Type B pancreatic cell (in vitro differentiated cells): ENCODE results near the gene KRT77. TPM values are rescaled to one million over a fixed set of nuclear protein-coding genes. Genes with fewer than 3 reads are reported as not detected.

Source experiments
- DNase-seq: peaks from one replicate; pipeline ENCODE4 v3.0.0; 2021; ENCODE audit warnings: mixed read lengths; ENCODE audit not compliant: unreplicated experiment; ENCODE audit errors: extremely low spot score
- H3K27ac Mint-ChIP-seq: 2 replicates; pipeline ENCODE4 v1.8.0; 2021; ENCODE audit warnings: mild to moderate bottlenecking, mixed read lengths
- H3K27me3 Mint-ChIP-seq: 2 replicates; pipeline ENCODE4 v1.8.0; 2021; ENCODE audit warnings: mixed read lengths
- H3K36me3 Mint-ChIP-seq: 2 replicates; pipeline ENCODE4 v1.8.0; 2021; ENCODE audit warnings: mixed read lengths
- H3K4me1 Mint-ChIP-seq: one replicate; pipeline ENCODE4 v1.8.0; 2021; ENCODE audit warnings: mixed read lengths; ENCODE audit not compliant: unreplicated experiment
- H3K4me3 Mint-ChIP-seq: 2 replicates; pipeline ENCODE4 v1.8.0; 2021; ENCODE audit warnings: mild to moderate bottlenecking, mixed read lengths
- H3K9me3 Mint-ChIP-seq: 2 replicates; pipeline ENCODE4 v1.8.0; 2021; ENCODE audit warnings: mixed read lengths
- total RNA-seq: library from RNA; stranded (reverse); gene quantifications from 2 replicates; pipeline ENCODE4 v1.2.1, GENCODE V29; 2021; ENCODE audit warnings: low replicate concordance
- TF ChIP-seq, protein P1 (sequence below): fragments of 200-600 bp; sonication (generic); conservative IDR thresholded peaks from 2 replicates; pipeline ENCODE4 v1.5.0; 2021; ENCODE audit warnings: antibody characterized with exemption, mild to moderate bottlenecking

The KRT77 gene
- total RNA-seq, 1 donor from 2014 or later: 0.27 TPM

DNA sequence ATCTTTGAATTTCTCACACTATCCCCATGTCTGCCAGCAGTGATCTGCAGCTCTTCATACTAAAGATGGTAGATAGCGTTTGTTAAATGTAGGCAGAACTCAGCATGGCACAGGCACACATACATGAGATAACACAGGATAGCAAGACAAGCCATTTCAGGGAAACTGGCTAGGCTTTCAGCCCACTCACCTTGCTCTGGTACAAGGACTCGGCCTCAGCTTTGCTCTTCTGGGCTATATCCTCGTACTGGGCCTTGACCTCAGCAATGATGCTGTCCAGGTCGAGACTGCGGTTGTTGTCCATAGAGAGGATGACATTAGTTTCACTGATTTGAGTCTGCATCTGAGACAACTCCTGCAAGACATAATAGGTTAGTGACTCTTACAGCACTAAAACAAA is 26.2 kb downstream of the KRT77 start:
- TF ChIP-seq, protein P1, sequence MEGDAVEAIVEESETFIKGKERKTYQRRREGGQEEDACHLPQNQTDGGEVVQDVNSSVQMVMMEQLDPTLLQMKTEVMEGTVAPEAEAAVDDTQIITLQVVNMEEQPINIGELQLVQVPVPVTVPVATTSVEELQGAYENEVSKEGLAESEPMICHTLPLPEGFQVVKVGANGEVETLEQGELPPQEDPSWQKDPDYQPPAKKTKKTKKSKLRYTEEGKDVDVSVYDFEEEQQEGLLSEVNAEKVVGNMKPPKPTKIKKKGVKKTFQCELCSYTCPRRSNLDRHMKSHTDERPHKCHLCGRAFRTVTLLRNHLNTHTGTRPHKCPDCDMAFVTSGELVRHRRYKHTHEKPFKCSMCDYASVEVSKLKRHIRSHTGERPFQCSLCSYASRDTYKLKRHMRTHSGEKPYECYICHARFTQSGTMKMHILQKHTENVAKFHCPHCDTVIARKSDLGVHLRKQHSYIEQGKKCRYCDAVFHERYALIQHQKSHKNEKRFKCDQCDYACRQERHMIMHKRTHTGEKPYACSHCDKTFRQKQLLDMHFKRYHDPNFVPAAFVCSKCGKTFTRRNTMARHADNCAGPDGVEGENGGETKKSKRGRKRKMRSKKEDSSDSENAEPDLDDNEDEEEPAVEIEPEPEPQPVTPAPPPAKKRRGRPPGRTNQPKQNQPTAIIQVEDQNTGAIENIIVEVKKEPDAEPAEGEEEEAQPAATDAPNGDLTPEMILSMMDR: no peak
- Mint-ChIP-seq H3K36me3 (peaks cover 3% of the 10 kb centered on the region), H3K27ac (no peak overlapping the region)

DNA sequence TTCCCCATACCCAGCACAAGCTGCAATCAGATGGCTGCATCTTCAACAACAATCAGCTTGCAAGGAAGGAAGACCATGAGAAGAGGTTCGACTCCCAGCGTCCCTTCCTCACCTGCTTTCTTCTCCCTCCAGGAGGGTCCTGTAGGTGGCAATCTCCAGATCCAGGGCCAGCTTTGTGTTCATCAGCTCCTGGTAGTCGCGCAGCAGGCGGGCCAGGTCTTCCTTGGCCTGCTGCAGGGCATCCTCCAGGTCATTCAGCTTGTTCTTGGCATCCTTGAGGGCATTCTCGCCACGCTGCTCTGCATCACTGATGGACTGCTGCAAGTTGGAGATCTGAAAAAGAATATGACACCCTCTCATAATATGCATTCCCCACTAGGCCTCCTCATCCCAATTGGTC is 27.2 kb downstream of the KRT77 start:
- DNase-seq: no peak
- H3K27me3 Mint-ChIP-seq: peaks cover 16% of the 10 kb centered on the region
- peaks cover 3% of the 10 kb centered on the region for H3K36me3 Mint-ChIP-seq
- TF ChIP-seq, protein P1: no peak
- H3K4me1 Mint-ChIP-seq: no peaks in the 10 kb centered on the region
- H3K27ac Mint-ChIP-seq: peak overlapping the region; percentile 10
- peak overlapping the region; percentile 21 for H3K4me3 Mint-ChIP-seq
- no peaks in the 10 kb centered on the region for H3K9me3 Mint-ChIP-seq

More for the DNA sequence above, 26.2 kb downstream of the KRT77 start:
- no peaks in the 10 kb centered on the region for H3K4me1 Mint-ChIP-seq
- H3K9me3 Mint-ChIP-seq: no peaks in the 10 kb centered on the region
- peaks cover 24% of the 10 kb centered on the region for H3K27me3 Mint-ChIP-seq
- peak overlapping the region; percentile 21 for H3K4me3 Mint-ChIP-seq
- no peak for DNase-seq

DNA sequence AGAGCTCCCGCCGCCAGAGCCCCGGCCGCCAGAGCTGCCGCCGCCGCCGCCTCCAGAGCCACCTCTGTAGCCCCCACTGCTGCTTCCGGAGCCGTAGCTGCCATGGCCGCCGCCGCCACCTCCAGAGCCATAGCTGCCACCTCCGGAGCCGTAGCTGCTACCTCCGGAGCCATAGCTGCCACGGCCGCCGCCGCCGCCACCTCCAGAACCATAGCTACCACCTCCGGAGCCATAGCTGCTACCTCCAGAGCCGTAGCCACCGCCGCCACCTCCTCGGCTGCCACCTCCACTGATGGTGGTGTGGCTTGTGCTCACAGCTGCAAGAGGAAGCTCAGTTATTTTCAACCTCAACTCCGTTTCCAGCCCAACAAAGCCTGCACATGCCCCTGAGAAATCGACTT is 28.0 kb downstream of the KRT77 start:
- DNase-seq: no peak
- Mint-ChIP-seq H3K36me3 (peaks cover 3% of the 10 kb centered on the region), H3K4me1 (no peaks in the 10 kb centered on the region), H3K27me3 (peaks cover 15% of the 10 kb centered on the region), H3K4me3 (peak overlapping the region; percentile 21), H3K9me3 (no peaks in the 10 kb centered on the region), H3K27ac (no peak overlapping the region)
- TF ChIP-seq, protein P1: no peak

DNA sequence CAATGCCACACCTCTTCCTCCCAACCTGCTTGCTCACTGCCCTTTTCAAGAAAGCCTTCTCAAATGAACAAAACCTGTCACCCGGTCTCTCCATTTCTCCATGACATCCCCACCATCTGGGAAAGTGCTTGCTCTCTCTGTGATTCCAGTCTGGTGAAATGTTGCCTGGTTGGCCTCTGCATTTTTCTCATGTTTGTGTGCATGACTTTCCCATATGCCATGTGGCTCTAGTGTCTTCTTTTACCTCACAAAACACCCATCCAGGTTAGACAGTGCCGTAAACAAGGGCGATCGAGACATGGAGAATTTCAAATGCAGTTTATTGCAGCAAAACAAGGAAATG is 28.9 kb downstream of the KRT77 start:
- no peak for DNase-seq
- H3K27ac Mint-ChIP-seq: no peak overlapping the region
- peak overlapping the region; percentile 22 for H3K4me3 Mint-ChIP-seq
- H3K9me3 Mint-ChIP-seq: no peaks in the 10 kb centered on the region
- TF ChIP-seq, protein P1: no peak
- no peaks in the 10 kb centered on the region for H3K36me3 Mint-ChIP-seq
- peaks cover 12% of the 10 kb centered on the region for H3K27me3 Mint-ChIP-seq
- no peaks in the 10 kb centered on the region for H3K4me1 Mint-ChIP-seq

DNA sequence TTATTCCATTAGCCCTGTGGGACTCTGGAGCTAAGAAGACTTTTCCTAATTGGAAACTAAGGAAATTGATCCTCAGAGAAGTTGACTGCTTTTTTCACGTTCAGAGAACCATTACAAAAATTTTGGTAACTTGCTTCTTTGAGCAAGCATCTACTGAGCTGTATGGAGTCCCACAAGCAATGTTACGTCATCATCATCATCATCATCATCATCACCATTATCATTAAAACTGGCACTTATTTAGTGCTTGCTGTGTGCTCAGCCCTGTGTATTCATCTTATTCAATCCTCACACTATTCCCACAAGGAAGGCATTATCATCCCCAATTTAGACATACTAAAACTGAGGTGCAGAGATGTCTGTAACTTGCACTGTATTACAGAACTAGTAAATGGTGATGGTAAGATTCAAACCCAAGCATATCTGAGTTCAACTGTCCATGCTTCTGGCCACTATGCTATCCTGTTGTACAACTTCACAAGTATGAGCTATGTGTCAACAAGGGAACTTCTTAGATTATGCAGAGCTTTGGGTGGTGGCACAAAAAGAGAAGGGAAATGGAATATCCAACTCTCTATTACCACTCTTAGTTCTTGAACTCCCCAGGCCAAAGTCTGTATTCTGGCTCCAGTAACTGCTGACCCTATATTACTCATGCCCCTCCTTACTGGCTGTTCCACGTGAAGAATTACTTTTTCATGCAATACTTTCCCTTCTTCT is 29.5 kb downstream of the KRT77 start:
- no peak overlapping the region for H3K4me3 Mint-ChIP-seq
- DNase-seq: no peak
- no peaks in the 10 kb centered on the region for H3K36me3 Mint-ChIP-seq
- H3K27ac Mint-ChIP-seq: no peak overlapping the region
- no peaks in the 10 kb centered on the region for H3K4me1 Mint-ChIP-seq
- TF ChIP-seq, protein P1: no peak
- no peaks in the 10 kb centered on the region for H3K9me3 Mint-ChIP-seq
- peaks cover 10% of the 10 kb centered on the region for H3K27me3 Mint-ChIP-seq
